Measurements from ENCODE around the gene HYDIN.

DNA sequence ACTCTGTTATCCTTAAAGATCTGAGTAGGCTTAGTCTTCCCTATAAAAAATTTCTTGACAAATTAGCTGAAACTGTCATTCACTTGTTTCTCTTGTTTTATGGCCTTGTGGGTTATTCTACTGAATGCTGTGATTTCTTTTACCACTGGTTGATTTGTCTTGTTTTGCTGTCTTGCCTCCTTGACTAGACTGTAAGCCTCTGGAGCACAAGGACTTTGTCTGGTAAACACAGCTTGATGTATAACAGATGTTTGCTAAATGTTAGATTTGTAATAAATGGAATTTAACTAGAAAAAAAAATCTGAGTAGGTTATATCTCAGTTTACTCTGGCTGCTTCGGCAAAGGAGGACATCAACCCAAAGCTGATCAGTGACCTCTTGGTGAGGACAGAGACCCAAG lies 451.2 kb downstream of the HYDIN start:
- no peak for TF ChIP-seq CTCF (conservative IDR thresholded peaks at IDR 0.05; ENCODE audit: low read length)
- no peak for TF ChIP-seq EZH2phosphoT487 (IDR thresholded peaks at IDR 0.05; ENCODE audit: borderline replicate concordance)

Data from Loucy (cell line).